ENCODE results near the gene CPXM1. TPM values are rescaled to one million over a fixed set of nuclear protein-coding genes. Genes with fewer than 3 reads are reported as not detected.

CPXM1 gene
- total and polyA plus RNA-seq, 2 donors (not counting 3 experiments of a cell fraction or from before 2014, with no cell fraction given): 18.9 to 20.3 TPM

DNA sequence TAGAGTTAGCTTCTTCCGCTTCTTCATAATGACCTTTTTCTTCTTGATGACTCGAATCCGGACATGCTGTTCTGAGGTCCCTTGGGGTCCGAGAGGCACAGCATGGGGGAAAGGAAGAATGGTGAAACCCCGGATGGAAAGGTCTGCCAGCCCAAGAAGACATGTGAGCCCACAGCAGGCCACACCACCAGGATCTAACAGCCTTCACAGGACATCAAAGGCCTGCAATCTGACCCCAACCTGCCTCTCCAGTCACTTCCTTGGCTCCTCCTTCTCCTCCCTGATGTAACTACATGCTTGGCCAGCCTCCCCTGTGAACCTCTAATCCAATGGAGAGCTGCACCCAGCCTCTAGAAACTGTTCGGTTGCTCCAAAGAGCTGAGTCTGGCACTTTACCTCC, 1.6 kb downstream of the CPXM1 start:
- peaks cover 6% of the 10 kb centered on the region for H3K4me1 ChIP-seq (ENCODE audit: control insufficient read depth, extremely low read depth, insufficient read depth, low read length)
- no peaks in the 10 kb centered on the region for H3K9me3 ChIP-seq (replicated peaks; ENCODE audit: control insufficient read depth, insufficient read depth, low read length)
- H3K9me1 ChIP-seq (replicated peaks; ENCODE audit: control insufficient read depth, extremely low read depth, insufficient read depth, low read length): no peaks in the 10 kb centered on the region
- BruUV-seq (replicated peaks): no TSS peak
- H3K79me2 ChIP-seq (ENCODE audit: control insufficient read depth, insufficient read depth, low read length): no peaks in the 10 kb centered on the region
- H3K9ac ChIP-seq (replicated peaks; ENCODE audit: extremely low read depth, insufficient read depth, low read length): no peak overlapping the region
- ChIA-PET CTCF (interaction anchor here (2.7 kb wide), 1 partner anchor 53 kb away, joined by 7 read pairs; no protein-coding TSS in a partner anchor), POLR2A (no interaction called here)
- no peaks in the 10 kb centered on the region for H4K20me1 ChIP-seq (replicated peaks; ENCODE audit: control insufficient read depth, extremely low read depth, insufficient read depth, low read length)
- DNase-seq (ENCODE audit: low read depth, low spot score) (no peak), FAIRE-seq (no peak)
- H2AFZ ChIP-seq (ENCODE audit: low read depth, low read length): no peak overlapping the region
- no peak for TF ChIP-seq MAX (IDR thresholded peaks at IDR 0.05; ENCODE audit: insufficient read depth, insufficient read length)
- no peak for TF ChIP-seq GATA2 (IDR thresholded peaks at IDR 0.05; ENCODE audit: insufficient read depth, insufficient read length, low read depth, low read length)
- TF ChIP-seq EZH2 (IDR thresholded peaks at IDR 0.05; ENCODE audit: borderline replicate concordance, low read depth, low read length, severe bottlenecking): no peak
- TF ChIP-seq POLR2A (IDR thresholded peaks at IDR 0.05; ENCODE audit: low read depth, low read length): no peak
- no peak for TF ChIP-seq FOS (IDR thresholded peaks at IDR 0.05; ENCODE audit: borderline replicate concordance, insufficient read depth, low read length)
- TF ChIP-seq CTCF (IDR thresholded peaks at IDR 0.05; ENCODE audit: extremely low read depth in 1 of 2, insufficient read depth in 1 of 2, low read depth in 1 of 2, low read length in 2 of 2): no peak
- no peak for TF ChIP-seq POLR2AphosphoS5 (IDR thresholded peaks at IDR 0.05; ENCODE audit: insufficient read depth, low read depth, low read length)
- no peak for TF ChIP-seq JUN (IDR thresholded peaks at IDR 0.05; ENCODE audit: borderline replicate concordance, insufficient read depth, insufficient read length, low read depth)
- no peak for TF ChIP-seq MYC (IDR thresholded peaks at IDR 0.05; ENCODE audit: low read depth, low read length)
- no peak overlapping the region for H3K4me2 ChIP-seq (ENCODE audit: insufficient read depth, low read length)
- H3K36me3 ChIP-seq (ENCODE audit: control insufficient read depth in 2 of 2, extremely low read depth in 1 of 2, insufficient read depth in 2 of 2, low read length in 2 of 2): no peaks in the 10 kb centered on the region
- intact Hi-C loops (cut with micrococcal nuclease): no loop called here
- dilution Hi-C loops (cut with MboI; ENCODE audit: extremely low pct_ligation_motif_present, low sequenced_read_pairs): no loop called here
- no peak overlapping the region for H3K27ac ChIP-seq (ENCODE audit: insufficient read depth, low read depth, low read length)
- H3K27me3 ChIP-seq (ENCODE audit: control insufficient read depth in 2 of 2, insufficient read depth in 2 of 2, low read length in 2 of 2): peaks cover 29 to 40% of the 10 kb centered on the region in 2 experiments
- no peak overlapping the region for H3K4me3 ChIP-seq (replicated peaks in 1 of 3; ENCODE audit: insufficient read depth in 1 of 3, low read depth in 1 of 3, low read length in 3 of 3)

Measured in endothelial cell of umbilical vein (primary cell).